NCI-H526 treated with DMSO at 0.1 percent for 48 hours (cell line): ENCODE data around the gene STK40.

Experiments used
- DNase-seq: peaks from one replicate; lab custom pipeline; 2025; lab: John Stamatoyannopoulos, UW

STK40 gene

GRCh38 chr1:36343651-36344394 is 41.9 kb downstream of the STK40 start:
- DNase-seq: no peak

- no peak for DNase-seq
These were observed 43.1 kb downstream of the STK40 start for GRCh38 chr1:36342426-36343185.

- no peak for DNase-seq
These were observed 44.0 kb downstream of the STK40 start for GRCh38 chr1:36341626-36342320.

- no peak for DNase-seq
These were observed 46.1 kb downstream of the STK40 start for GRCh38 chr1:36339615-36340014.

- no peak for DNase-seq
These were observed 46.5 kb downstream of the STK40 start for GRCh38 chr1:36339215-36339614.

- DNase-seq: no peak
These were observed 47.9 kb downstream of the STK40 start for GRCh38 chr1:36337830-36338229.

- DNase-seq: no peak
These were observed 54.8 kb downstream of the STK40 start for GRCh38 chr1:36330940-36331339.

GRCh38 chr1:36329817-36330216 is 55.9 kb downstream of the STK40 start:
- no peak for DNase-seq

- DNase-seq: no peak
These were observed 57.0 kb downstream of the STK40 start for GRCh38 chr1:36328713-36329112.

- no peak for DNase-seq
These were observed 57.6 kb downstream of the STK40 start for GRCh38 chr1:36328088-36328480.

GRCh38 chr1:36327421-36328087 is 58.2 kb downstream of the STK40 start:
- DNase-seq: no peak

GRCh38 chr1:36326499-36326898 is 59.2 kb downstream of the STK40 start:
- no peak for DNase-seq

- DNase-seq: no peak
These were observed 61.4 kb downstream of the STK40 start for GRCh38 chr1:36324353-36324703.

GRCh38 chr1:36323636-36324352 is 61.9 kb downstream of the STK40 start, which contains the start of gene EVA1B:
Gene EVA1B, minus strand, starts transcription at chr1:36323645. Its CDS starts 608 bp downstream, at chr1:36323037.
- no peak for DNase-seq

- no peak for DNase-seq
These were observed 62.7 kb downstream of the STK40 start for GRCh38 chr1:36322786-36323635.

- DNase-seq: no peak
These were observed 63.5 kb downstream of the STK40 start for GRCh38 chr1:36322041-36322785.

- DNase-seq: peak; percentile 36
These were observed 64.4 kb downstream of the STK40 start for GRCh38 chr1:36321119-36321951.

- DNase-seq: no peak
These were observed 65.0 kb downstream of the STK40 start for GRCh38 chr1:36320767-36321118.

GRCh38 chr1:36320291-36320761 is 65.4 kb downstream of the STK40 start:
- no peak for DNase-seq
